HepG2 (cell line): Measurements from ENCODE around the gene COL5A1. TPM values are rescaled to one million over a fixed set of nuclear protein-coding genes. Genes with fewer than 3 reads are reported as not detected.

Experiments used
- ZNF619 ChIP-seq: sonication (generic); formaldehyde crosslinking; IDR thresholded peaks from 2 replicates; pipeline ENCODE4 v1.4.0; 2020; ENCODE audit warnings: mild to moderate bottlenecking, missing genetic modification reagents
- polyA plus RNA-seq, 8 experiments: library from polyadenylated mRNA; depleted of rRNA in 3 of 8; stranded (reverse) in 7 of 8; unstranded in 1 of 8; fragments of >200 nt; fragmentation: Illumina TruSeq in 4 of 8; extraction: Trizol in 4 of 8; gene quantifications; 2 replicates each; pipeline versions ENCODE4 v1.2.1 to v1.2.3, GENCODE V29; 2011 to 2016; ENCODE audit warnings: low read depth in 4 of 8, missing spikeins in 1 of 8, mixed read lengths in 1 of 8; ENCODE audit not compliant: insufficient read depth in 1 of 8
- total RNA-seq, 5 experiments: library from RNA; depleted of rRNA; stranded (reverse); fragments of >200 nt; fragmentation: Illumina TruSeq; extraction: Trizol; gene quantifications; 2 replicates each; pipeline ENCODE4 v1.2.3, GENCODE V29; 2016; ENCODE audit warnings: low read depth in 1 of 5
- TF ChIP-seq, protein P1 (sequence below): conservative IDR thresholded peaks from 2 replicates; pipeline ENCODE4 v1.6.1; 2018; ENCODE audit warnings: missing genetic modification reagents
- TF ChIP-seq, protein P2 (sequence below), 2 experiments: IDR thresholded peaks; 2 replicates each; pipeline ENCODE4 v1.6.1; 2011 to 2012; ENCODE audit warnings: low read length in 2 of 2, borderline replicate concordance in 1 of 2, low read depth in 1 of 2, mild to moderate bottlenecking in 1 of 2, moderate library complexity in 1 of 2
- TF ChIP-seq, protein P3 (sequence below): IDR thresholded peaks from 2 replicates; pipeline ENCODE4 v1.6.1; 2016; ENCODE audit warnings: low read depth
- TF ChIP-seq, protein P4 (sequence below): sonication (generic); formaldehyde crosslinking; IDR thresholded peaks from 2 replicates; pipeline ENCODE4 v1.4.0; 2020; ENCODE audit warnings: missing genetic modification reagents, borderline replicate concordance

COL5A1 gene
- total and polyA plus RNA-seq, 2 of the 13 experiments (the other 11 are each of a cell fraction or from before 2014, with no cell fraction given): not detected

DNA sequence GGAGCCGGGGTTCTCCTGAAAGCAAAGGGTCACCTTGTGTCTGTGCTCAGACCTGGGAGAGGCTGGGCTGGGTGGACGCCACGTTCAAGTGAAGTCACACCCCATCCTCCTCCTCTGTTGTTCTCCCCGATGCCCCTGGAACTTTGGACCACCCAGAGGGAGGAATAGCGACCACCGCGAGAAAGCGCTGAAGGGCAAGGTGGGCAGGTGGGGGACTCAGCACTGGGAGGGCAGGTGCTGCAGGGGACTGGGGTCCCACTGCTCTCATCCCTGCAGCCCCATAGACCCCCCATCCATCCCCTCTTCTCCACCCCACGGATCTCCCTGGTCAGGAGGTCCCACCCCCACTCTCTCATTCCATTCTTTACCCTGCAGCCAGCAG is 48.8 kb upstream of the COL5A1 start (continued):
- TF ChIP-seq, protein P1, sequence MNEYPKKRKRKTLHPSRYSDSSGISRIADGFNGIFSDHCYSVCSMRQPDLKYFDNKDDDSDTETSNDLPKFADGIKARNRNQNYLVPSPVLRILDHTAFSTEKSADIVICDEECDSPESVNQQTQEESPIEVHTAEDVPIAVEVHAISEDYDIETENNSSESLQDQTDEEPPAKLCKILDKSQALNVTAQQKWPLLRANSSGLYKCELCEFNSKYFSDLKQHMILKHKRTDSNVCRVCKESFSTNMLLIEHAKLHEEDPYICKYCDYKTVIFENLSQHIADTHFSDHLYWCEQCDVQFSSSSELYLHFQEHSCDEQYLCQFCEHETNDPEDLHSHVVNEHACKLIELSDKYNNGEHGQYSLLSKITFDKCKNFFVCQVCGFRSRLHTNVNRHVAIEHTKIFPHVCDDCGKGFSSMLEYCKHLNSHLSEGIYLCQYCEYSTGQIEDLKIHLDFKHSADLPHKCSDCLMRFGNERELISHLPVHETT: no peak
- TF ChIP-seq, protein P2, sequence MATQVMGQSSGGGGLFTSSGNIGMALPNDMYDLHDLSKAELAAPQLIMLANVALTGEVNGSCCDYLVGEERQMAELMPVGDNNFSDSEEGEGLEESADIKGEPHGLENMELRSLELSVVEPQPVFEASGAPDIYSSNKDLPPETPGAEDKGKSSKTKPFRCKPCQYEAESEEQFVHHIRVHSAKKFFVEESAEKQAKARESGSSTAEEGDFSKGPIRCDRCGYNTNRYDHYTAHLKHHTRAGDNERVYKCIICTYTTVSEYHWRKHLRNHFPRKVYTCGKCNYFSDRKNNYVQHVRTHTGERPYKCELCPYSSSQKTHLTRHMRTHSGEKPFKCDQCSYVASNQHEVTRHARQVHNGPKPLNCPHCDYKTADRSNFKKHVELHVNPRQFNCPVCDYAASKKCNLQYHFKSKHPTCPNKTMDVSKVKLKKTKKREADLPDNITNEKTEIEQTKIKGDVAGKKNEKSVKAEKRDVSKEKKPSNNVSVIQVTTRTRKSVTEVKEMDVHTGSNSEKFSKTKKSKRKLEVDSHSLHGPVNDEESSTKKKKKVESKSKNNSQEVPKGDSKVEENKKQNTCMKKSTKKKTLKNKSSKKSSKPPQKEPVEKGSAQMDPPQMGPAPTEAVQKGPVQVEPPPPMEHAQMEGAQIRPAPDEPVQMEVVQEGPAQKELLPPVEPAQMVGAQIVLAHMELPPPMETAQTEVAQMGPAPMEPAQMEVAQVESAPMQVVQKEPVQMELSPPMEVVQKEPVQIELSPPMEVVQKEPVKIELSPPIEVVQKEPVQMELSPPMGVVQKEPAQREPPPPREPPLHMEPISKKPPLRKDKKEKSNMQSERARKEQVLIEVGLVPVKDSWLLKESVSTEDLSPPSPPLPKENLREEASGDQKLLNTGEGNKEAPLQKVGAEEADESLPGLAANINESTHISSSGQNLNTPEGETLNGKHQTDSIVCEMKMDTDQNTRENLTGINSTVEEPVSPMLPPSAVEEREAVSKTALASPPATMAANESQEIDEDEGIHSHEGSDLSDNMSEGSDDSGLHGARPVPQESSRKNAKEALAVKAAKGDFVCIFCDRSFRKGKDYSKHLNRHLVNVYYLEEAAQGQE (IDR thresholded peaks at IDR 0.05; ENCODE audit: borderline replicate concordance in 1 of 2, low read depth in 1 of 2, low read length in 2 of 2): no peak
- no peak for TF ChIP-seq ZNF619 (CRISPR knock-in tag)
- TF ChIP-seq, protein P3, sequence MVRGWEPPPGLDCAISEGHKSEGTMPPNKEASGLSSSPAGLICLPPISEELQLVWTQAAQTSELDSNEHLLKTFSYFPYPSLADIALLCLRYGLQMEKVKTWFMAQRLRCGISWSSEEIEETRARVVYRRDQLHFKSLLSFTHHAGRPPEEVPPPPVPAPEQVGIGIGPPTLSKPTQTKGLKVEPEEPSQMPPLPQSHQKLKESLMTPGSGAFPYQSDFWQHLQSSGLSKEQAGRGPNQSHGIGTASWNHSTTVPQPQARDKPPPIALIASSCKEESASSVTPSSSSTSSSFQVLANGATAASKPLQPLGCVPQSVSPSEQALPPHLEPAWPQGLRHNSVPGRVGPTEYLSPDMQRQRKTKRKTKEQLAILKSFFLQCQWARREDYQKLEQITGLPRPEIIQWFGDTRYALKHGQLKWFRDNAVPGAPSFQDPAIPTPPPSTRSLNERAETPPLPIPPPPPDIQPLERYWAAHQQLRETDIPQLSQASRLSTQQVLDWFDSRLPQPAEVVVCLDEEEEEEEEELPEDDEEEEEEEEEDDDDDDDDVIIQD: no peak
- TF ChIP-seq, protein P4, sequence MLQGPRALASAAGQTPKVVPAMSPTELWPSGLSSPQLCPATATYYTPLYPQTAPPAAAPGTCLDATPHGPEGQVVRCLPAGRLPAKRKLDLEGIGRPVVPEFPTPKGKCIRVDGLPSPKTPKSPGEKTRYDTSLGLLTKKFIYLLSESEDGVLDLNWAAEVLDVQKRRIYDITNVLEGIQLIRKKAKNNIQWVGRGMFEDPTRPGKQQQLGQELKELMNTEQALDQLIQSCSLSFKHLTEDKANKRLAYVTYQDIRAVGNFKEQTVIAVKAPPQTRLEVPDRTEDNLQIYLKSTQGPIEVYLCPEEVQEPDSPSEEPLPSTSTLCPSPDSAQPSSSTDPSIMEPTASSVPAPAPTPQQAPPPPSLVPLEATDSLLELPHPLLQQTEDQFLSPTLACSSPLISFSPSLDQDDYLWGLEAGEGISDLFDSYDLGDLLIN (CRISPR knock-in tag): no peak
- TF ChIP-seq, all 625 proteins: peak for 5
